Muscle of leg (tissue), 11 donors: ENCODE data around the gene GM2A. TPM values are rescaled to one million over a fixed set of nuclear protein-coding genes. Genes with fewer than 3 reads are reported as not detected.
A peak's percentile ranks its signal among the peaks of the same experiment; 100 is the strongest.

ENCODE experiments used
- DNase-seq: peaks from one replicate; pipeline ENCODE4 v3.0.0; 2013
- H3K27ac ChIP-seq: one replicate; pipeline ENCODE4 v1.5.1; 2013; ENCODE audit warnings: mild to moderate bottlenecking, low read length, control low read depth
- H3K27me3 ChIP-seq: one replicate; pipeline ENCODE4 v1.6.1; 2013; ENCODE audit warnings: low read length; ENCODE audit not compliant: control insufficient read depth, insufficient read depth
- H3K36me3 ChIP-seq: one replicate; pipeline ENCODE4 v1.6.1; 2013; ENCODE audit warnings: low read length; ENCODE audit not compliant: control insufficient read depth, insufficient read depth
- H3K4me1 ChIP-seq: one replicate; pipeline ENCODE4 v1.6.1; 2013; ENCODE audit warnings: low read length; ENCODE audit not compliant: control insufficient read depth, insufficient read depth
- H3K4me3 ChIP-seq: one replicate; pipeline ENCODE4 v1.5.1; 2013; ENCODE audit warnings: low read length, control low read depth
- H3K9me3 ChIP-seq: replicated peaks from 2 replicates; pipeline ENCODE4 v1.6.1; 2013; ENCODE audit warnings: low read depth, low read length; ENCODE audit not compliant: control insufficient read depth
- WGBS: methylation state at CpG from one replicate; pipeline ENCODE4 v1.1.5; 2013; ENCODE audit warnings: missing lambda C conversion rate; ENCODE audit not compliant: insufficient coverage; 5-methylcytosine and 5-hydroxymethylcytosine counted together
- polyA plus RNA-seq, 8 donors: library from polyadenylated mRNA; unstranded; fragments of 120-200 nt; gene quantifications; one replicate each; pipeline versions ENCODE4 v1.2.1 to v1.2.3, GENCODE V29; 2013; ENCODE audit warnings: inconsistent platforms in 1 of 8, low replicate concordance in 1 of 8; ENCODE audit not compliant: insufficient read length in 8 of 8, insufficient read depth in 1 of 8
- total RNA-seq: library from RNA; stranded (reverse); fragments of 120-200 nt; gene quantifications from one replicate; pipeline ENCODE4 v1.2.4, GENCODE V29; 2013

GM2A gene
- total and polyA plus RNA-seq, 9 donors: 16.2 to 22.9 (median 19.9) TPM

DNA sequence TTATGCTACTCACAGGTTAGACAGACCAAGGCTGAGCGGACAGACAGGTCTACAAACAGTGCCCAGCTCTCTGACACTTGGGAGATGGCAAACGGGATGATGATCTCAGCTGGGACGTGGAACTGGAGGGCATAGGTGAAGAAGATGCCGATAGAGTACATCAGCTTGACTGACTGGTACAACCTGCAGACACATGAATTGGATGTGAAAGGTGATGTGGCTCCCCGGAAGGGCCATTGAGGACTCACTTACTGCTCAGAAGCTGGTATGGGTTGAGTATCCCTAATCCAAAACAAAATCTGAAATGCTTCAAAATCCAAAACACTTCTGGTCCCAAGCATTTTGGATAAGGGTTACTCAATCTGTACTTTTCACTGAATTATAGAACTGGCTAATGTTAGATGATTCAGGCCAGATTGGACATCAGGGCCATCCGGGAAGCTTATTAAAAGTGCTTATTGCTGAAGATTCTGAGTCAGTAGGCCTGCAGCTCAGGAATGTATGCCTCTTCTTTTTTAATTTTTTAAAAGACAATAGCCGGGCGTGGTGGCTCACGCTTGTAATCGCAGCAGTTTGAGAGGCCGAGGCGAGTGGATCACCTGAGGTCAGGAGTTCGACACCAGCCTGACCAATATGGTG, 28.1 kb downstream of the GM2A start:
- Histone ChIP-seq H3K4me1 (no peaks in the 10 kb centered on the region), H3K9me3 (no peaks in the 10 kb centered on the region), H3K27ac (no peak overlapping the region), H3K4me3 (no peak overlapping the region), H3K36me3 (no peaks in the 10 kb centered on the region), H3K27me3 (no peaks in the 10 kb centered on the region)
- 91% methylated on average over 9 of the region's 13 CpGs for WGBS
- no peak for DNase-seq

DNA sequence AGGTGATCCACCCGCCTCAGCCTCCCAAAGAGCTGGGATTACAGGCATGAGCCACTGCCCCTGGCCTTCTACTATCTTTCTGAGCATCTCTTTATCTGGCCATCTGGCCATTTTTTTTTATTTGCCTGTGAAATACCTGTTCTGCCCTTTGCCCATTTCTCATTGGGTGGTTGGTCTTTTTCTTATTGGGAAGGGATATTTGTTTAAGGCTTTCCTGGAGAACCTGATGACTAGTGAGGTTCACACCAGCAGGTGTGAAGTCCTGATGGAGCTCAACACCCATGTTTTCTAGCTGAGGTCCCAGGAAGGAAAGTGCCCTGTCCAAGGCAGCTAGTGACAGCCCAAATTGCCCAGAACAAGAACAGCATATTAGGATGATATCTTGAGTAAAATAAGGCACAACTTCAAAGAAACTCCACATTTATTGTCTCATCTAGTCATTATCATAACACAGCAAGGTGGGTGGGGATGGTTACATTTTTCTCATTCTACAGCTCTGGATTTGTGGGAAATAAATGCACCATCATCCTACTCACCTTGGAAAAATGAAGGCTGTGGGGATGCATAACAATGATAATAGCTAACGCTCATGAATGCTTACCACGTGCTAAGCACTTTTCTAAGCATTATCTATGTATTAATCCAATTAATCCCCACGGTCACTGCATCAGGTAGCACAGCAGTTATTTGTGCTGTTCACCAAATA, 30.3 kb downstream of the GM2A start:
- Histone ChIP-seq H3K36me3 (no peaks in the 10 kb centered on the region), H3K4me1 (no peaks in the 10 kb centered on the region), H3K27me3 (no peaks in the 10 kb centered on the region), H3K9me3 (no peaks in the 10 kb centered on the region), H3K27ac (no peak overlapping the region), H3K4me3 (no peak overlapping the region)
- WGBS: 70% methylated on average over 2 of the region's 4 CpGs
- no peak for DNase-seq

DNA sequence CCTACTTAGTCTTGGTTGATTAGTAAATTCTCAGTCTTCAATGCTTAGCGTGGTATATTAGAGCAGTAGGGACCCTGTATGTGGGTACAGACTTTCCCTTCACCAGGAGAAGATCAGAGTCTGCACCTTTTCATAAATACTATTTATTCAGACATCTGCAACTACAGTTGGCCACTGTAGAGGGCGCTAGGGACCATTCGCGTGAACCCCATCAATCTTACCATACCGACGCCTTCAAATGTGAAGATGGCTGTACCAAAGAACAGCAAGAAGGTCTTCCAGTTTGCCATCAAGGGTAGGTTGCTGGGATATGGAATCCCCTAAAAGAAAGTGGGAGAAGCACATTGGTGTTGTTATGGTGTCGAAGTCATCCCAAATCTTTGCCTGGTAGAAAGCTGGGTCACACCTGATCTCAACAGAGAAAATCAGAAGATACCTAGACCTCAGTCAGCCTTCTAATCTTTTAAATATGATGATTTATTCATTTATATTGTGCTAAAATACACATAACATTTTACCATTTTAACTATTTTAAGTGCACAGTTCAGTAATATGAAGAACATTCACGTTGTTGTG, 31.5 kb downstream of the GM2A start:
- H3K27ac ChIP-seq: no peak overlapping the region
- no peaks in the 10 kb centered on the region for H3K36me3 ChIP-seq
- DNase-seq: no peak
- H3K27me3 ChIP-seq: no peaks in the 10 kb centered on the region
- no peaks in the 10 kb centered on the region for H3K9me3 ChIP-seq
- no peaks in the 10 kb centered on the region for H3K4me1 ChIP-seq
- WGBS: no CpG with 5 or more reads among the region's 8 CpGs
- H3K4me3 ChIP-seq: no peak overlapping the region

DNA sequence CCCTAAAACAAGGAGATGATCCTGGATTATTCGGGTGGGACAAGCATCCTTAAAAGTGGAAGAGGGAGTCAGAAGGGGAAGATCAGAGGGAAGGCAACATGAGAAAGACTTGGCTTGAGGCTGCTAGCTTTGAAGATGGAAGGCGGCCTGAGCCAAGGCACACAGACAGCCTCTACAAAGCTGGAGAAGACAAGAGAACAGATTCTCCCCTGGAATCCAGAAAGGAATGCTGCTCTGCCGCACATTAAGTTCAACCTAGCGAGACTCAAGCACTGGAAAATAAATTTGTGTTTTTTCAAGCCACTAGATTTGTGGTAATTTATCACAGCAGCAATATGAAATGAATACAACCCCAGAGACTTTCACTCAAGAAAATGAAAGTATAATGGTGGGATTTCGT, 32.7 kb downstream of the GM2A start:
- Histone ChIP-seq H3K9me3 (no peaks in the 10 kb centered on the region), H3K27ac (no peak overlapping the region), H3K27me3 (no peaks in the 10 kb centered on the region), H3K4me3 (no peak overlapping the region), H3K36me3 (no peaks in the 10 kb centered on the region), H3K4me1 (no peaks in the 10 kb centered on the region)
- WGBS: 31% methylated on average over 2 of the region's 5 CpGs
- DNase-seq: peak; percentile 7

DNA sequence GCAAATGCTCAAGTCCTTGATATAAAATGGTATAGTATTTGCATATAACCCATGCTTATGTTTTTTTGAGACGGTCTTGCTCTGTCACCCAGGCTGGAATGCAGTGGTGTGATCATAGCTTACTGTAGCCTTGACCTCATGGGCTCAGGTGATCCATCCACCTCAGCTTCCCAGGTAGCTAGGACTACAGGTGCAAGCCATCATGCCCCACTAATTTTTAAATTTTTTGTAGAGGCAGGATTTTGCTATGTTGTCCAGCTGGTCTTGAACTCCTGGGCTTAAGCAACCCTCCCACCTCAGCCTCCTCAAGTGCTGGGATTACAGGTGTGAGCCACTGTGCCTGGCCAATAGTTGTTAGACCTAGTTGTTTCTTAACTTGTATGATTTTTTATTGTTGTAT, 33.3 kb downstream of the GM2A start:
- DNase-seq: no peak
- Histone ChIP-seq H3K9me3 (no peaks in the 10 kb centered on the region), H3K4me1 (no peaks in the 10 kb centered on the region), H3K27me3 (no peaks in the 10 kb centered on the region), H3K4me3 (no peak overlapping the region), H3K27ac (no peak overlapping the region), H3K36me3 (no peaks in the 10 kb centered on the region)
- no CpG with 5 or more reads among the region's 1 CpG for WGBS

DNA sequence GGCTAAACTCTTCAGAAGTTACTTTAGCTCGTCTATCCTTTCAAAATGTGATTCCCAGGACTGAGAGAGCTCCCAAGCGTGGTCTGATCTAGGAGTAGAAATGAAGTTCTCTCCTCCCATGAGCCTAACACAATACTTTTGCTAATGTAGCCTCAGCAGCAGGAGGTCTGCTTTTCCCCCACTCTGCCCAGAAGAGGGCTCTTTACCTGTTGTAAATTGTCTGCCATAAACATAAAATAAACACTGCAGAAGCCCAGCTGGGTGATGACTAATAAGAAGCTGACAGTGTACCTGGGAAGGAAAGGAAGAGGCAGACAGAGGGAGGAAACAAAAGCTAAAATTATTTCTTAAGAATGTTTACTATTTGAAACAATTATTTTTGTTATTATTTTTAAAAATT, 35.2 kb downstream of the GM2A start:
- Histone ChIP-seq H3K4me3 (no peak overlapping the region), H3K27ac (no peak overlapping the region), H3K9me3 (no peaks in the 10 kb centered on the region), H3K4me1 (no peaks in the 10 kb centered on the region), H3K36me3 (no peaks in the 10 kb centered on the region), H3K27me3 (no peaks in the 10 kb centered on the region)
- WGBS: no CpG with 5 or more reads among the region's 2 CpGs
- DNase-seq: no peak

DNA sequence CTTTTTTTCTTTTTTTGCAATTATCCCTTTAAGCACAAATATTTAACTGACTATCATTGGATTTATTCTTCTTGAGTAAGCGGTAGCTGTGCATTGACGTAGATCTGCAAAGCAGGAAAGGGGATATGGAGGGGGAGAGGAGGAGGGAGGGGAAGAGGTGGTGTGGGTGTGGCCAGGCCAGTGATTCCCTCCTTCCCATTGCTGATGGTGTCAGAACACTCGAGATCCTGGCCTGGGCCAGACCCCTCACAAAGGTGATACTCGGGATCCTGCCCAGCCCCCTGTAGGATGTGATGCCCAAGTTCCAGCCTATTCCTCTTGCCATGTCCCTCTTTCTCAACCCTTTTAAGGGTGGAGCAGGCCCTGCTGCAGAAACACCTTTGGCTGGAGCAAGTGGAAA, 40.6 kb downstream of the GM2A start:
- Histone ChIP-seq H3K4me3 (no peak overlapping the region), H3K27ac (no peak overlapping the region), H3K4me1 (no peaks in the 10 kb centered on the region), H3K36me3 (no peaks in the 10 kb centered on the region), H3K27me3 (peaks cover 5% of the 10 kb centered on the region), H3K9me3 (no peaks in the 10 kb centered on the region)
- WGBS: 40% methylated on average over 1 of the region's 4 CpGs
- no peak for DNase-seq

DNA sequence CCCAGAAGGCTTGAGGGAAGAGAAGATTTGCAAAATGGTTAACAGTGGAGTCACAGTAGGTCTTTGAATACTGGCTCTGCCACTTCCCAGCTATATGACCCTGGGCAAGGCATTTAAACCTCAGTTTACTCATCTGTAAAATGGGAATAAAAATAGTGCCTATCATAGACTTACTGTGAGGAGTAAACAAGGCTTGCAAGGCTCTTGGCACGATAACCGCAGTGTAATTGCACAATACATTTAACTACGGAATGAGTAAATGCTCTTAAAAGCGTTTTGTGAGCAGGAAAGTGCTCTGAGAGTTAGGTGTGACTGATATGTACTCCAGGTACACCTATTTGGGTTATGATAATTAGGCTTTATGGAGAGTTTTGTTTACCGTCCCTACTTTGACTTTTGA, 42.2 kb downstream of the GM2A start:
- H3K9me3 ChIP-seq: no peaks in the 10 kb centered on the region
- peaks cover 5% of the 10 kb centered on the region for H3K27me3 ChIP-seq
- no peak overlapping the region for H3K4me3 ChIP-seq
- DNase-seq: peak; percentile 23
- H3K4me1 ChIP-seq: no peaks in the 10 kb centered on the region
- no CpG with 5 or more reads among the region's 5 CpGs for WGBS
- H3K27ac ChIP-seq: no peak overlapping the region
- H3K36me3 ChIP-seq: no peaks in the 10 kb centered on the region

DNA sequence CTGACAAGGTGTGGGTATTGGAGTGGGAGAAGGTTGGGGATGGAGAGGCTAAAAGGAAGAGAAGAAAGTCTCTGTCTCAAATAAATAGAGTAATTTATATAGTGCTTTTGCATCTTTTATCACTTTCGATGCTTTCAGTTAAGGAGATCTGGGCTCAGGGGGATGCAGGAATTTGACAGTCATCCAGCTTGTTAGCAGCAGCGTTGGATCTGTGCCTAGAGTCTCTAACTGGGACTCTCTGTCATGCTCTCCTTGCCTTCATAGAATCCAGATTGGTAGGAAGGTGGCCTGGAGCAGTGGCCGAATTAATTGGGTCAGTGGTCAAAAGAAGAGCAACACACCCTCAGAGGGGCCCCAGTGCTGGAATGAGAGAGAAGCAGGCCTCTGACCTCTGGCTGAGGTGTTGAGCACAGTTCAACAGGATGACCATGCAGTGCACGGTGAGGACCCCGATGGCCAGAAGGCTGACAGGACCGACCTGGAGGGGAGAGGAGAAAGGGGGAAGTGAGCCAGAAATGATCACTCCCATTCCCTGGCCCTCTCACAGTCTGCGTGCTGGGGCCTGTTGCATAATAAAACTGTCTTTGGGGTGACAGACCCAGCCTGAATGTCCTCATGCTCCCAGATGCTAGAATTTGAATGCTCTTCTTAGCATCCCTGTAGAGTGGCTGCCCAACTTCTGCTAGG, 42.9 kb downstream of the GM2A start:
- Histone ChIP-seq H3K27ac (no peak overlapping the region), H3K4me1 (no peaks in the 10 kb centered on the region), H3K9me3 (no peaks in the 10 kb centered on the region), H3K27me3 (peaks cover 5% of the 10 kb centered on the region), H3K4me3 (no peak overlapping the region), H3K36me3 (no peaks in the 10 kb centered on the region)
- peak; percentile 73 for DNase-seq
- 18% methylated on average over 6 of the region's 7 CpGs for WGBS

DNA sequence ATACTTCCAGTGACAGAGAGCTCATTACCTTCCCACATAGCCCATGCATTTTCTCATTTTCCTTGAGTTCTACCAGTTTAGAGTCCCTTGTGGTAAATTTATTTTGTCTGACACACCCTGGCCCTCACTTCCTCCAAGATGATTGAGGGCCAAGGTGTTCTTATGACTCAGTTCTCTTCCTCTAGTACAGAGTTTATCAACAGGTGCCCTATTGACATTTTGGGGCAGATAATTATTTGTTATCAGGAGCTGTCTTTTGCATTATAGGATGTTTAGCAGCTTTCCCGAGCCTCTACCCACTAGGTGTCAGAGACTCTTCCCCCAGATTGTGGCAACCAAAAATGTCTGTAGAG, 43.5 kb downstream of the GM2A start:
- H3K4me1 ChIP-seq: no peaks in the 10 kb centered on the region
- no peak overlapping the region for H3K4me3 ChIP-seq
- DNase-seq: no peak
- H3K9me3 ChIP-seq: no peaks in the 10 kb centered on the region
- H3K27me3 ChIP-seq: peaks cover 5% of the 10 kb centered on the region
- no CpG with 5 or more reads among the region's 1 CpG for WGBS
- H3K36me3 ChIP-seq: no peaks in the 10 kb centered on the region
- no peak overlapping the region for H3K27ac ChIP-seq
